ENCODE results near the gene SEC11A.

SEC11A gene

GRCh38 chr15:84624359-84624758, 91.6 kb downstream of the SEC11A start:
- TF ChIP-seq ZNF274 (IDR thresholded peaks at IDR 0.05; ENCODE audit: low read depth, low read length) = no peak
- H3K4me3 ChIP-seq (ENCODE audit: low read length) = no peak overlapping the region

GRCh38 chr15:84621358-84621979, 94.5 kb downstream of the SEC11A start:
- H3K4me3 ChIP-seq (ENCODE audit: low read length) = no peak overlapping the region
- TF ChIP-seq ZNF274 (IDR thresholded peaks at IDR 0.05; ENCODE audit: low read depth, low read length) = no peak; the same call in none of the 2 replicates

GRCh38 chr15:84620626-84621025, 95.3 kb downstream of the SEC11A start:
- no peak overlapping the region for H3K4me3 ChIP-seq (ENCODE audit: low read length)
- no peak for TF ChIP-seq ZNF274 (IDR thresholded peaks at IDR 0.05; ENCODE audit: low read depth, low read length)

All from GM08714 (cell line).